NCI-H146 (cell line): ENCODE results near the gene POLG.

Source experiments
- DNase-seq: peaks from one replicate; lab custom pipeline; 2025; lab: John Stamatoyannopoulos, UW

POLG gene

DNA sequence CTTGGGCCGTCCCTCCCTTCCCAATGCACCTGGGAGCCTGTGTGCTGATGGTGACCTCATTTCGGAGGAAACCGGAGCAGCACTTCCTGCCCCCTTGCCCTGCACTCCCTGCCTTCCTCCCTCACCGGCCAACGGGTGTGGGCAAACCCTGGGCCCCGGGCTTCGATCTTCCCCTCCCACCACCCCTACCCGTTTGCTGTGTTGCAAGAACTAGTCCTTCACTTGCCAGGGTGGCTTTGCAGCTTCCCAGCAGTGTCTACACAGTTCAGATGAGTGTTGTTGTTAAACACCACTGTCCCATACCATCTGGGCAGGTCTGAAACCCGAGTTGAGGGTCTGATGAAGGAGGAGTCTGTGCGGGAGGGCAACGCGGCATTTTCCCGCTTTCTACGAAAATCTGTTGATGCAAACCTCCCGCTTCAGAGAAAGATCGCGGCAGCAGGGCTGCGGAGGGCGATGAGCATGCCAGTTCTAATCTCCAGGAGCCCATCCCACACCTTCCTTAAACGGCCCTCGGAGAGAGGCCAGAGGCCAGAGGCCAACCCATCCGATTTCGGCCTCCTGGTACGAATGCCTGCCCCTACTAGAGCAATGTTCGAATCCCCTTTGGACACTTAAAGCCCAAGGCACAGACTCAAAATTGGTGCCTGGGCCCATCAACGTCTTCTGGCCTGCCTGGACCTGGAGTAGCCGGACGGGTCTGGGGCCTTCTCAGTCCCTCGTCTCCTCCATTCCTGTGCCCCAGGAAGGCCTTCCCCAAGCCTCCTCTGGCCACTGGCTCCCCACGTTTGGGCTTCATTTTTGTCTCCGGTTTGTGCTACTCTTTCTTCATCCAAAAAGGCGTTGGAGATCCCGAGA, 35.7 kb upstream of the POLG start:
- no peak for DNase-seq

DNA sequence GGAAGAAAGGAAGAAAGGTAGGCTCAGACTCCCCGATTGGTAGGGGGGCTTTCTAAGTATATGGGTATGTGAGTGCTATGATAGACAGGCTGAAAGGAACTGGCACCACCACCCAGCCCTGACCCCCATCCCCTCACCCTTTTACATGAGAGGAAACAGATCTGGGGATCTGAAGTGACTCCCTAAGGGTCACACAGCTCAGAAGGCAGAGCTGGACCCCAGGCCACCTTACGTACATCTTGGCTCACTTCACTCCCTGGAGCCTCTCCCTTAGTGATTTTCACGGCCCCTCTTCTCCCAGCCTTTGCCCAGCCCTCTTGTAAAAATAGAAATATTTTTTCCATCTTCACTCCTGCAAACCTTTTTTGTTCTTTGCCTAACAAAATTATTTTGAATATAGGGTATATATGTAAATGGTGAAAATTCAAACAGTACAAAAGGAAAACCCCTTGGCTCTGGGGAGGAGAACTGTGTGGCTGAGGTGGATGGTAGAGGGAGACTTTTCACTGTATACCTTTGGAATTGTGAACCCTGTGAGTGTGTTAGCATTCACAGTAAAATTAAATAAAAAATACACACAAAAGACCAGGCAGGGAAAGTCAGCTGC, 34.8 kb upstream of the POLG start:
- DNase-seq = no peak

DNA sequence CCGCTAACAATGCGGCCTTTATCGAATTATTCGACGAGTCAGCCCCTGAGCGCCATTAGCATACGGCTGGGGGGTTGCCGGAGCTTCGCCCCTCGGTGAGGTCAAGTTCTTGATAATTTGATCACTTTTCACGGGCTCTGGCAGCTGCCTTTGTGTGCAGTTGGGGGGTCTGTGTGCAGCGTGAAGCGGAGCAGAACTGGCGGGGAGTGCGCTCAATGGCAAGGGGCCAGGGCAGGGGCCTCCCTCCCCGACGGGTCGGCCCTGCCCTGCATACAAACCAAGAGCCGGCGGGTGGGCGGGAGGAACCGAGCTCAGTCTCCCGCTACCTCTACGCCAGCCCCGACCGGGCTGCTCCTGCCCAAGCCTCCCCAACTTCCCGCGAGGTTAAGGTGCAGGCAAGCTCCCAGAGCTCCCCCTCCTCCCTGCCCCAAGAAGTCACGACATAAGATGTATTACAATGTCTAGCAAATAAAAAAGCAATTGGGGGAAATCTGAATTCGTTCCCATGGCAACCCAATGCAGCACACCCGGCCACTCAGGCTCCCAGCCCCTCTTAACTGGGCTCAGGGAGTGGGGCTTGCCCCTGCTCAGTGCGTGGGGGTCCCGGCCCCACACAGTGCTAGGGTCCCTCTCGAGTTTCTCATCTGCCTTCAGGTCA, 34.1 kb upstream of the POLG start:
- DNase-seq = no peak

DNA sequence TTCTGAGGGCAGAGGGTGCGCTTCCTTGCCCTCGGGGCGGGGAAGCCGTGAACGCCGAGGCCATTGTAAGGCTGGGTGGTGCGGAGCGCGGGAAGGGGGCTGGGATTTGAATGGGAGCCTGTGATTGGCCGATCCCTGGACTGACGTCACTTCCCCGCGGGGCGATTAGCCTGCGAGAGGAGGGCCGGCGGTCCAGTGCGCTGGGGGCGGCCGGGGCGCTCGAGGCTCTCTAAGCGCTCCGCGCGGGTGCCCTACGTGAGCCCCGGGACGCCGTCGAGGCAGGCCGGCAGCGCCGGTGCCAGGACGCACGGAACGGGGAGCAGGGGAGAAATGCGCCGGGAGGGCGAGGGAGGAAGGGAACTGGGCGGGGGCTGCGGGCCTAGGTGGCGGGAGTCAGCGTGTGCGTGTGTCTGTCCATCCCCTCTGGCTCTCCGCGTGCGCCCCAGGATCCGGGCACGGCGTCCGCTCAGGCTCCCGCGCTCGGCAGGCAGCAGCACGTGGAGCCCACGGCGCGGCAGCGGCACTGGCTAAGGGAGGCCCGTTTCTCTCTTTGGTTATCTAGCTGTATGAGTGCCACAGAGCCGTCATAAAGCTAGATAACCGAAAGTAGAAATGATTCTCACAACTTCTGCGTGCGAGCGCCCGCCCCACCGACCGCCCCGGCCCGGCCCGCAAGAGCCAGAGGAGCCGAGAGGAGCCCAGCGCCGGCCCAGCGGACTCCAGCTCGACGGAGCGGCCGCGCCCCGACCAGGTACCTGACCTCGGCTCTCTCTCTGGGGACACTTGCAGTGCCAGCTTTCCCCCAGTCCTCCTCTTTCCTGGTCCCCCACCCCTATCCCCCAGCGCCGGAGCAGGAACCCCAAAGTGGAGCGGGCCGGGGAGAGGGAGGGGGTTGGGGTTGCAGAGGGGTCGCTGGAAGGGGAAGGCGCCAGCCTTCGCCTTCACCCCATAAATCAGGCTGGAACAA, 33.1 kb upstream of the POLG start:
- peak; percentile 54 for DNase-seq

DNA sequence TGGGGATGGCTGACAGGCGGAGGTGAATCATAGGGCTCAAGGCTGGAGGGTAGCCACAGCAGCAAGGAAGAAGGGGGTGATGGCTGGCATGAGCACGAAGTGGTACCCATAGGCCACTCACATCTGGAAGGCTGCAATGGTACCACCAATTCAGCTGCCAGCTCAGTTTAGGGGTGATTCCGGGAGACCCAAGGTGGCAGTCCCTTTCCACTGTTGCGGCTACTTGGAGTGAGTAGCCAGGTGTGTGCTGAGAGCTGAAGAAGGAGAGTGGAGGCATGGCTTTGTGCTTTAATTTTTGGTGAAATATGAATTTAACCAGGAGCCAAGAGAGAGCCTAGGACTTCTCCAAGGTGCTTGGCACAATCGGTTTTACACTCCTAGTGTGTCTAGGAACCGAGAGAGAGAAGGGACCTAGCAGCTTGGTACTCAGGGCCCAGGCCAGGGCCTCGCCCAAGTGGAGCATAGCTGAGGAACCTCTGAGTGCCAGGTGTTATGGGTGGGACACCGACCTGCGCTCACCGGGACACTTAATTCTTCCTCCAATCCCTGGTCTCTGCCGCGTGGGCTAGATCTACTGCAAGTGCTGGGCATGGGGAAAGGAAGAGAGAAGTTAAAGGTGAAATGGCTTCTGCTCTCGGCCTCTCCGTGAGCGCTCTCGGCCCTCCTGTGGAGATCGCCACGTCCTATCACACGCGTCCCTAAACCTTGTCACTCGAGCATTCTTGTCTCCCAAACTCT, 32.2 kb upstream of the POLG start:
- no peak for DNase-seq

DNA sequence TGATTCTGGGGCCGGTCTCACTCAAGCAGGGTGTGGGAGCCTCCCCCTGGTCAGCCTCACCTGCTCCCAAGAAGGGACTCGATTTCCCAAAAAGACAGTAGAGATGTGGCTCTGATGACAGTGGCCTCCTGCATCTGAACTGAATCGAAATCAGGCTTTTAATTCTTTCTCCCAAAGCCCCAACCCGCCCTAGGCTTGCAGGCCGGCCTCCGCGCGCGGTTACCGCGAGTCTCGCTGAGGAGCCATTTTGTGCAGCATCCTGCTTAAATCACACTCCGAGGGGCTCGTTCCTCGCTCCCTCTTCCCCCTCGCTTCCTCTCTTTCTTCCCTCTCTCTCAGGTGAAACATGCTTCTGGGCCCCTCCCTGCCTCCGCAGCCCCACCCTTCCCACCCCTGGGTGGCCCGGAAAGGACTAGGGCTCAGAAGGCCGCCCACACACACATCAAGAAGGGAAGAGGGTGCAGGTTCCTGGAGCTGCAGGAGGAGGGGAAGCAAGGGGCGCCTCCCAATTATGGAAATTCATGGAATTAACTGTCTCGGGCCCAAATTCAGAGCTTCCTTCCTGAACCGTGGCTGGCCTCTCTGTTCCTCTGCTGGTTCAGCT, 30.9 kb upstream of the POLG start:
- no peak for DNase-seq

DNA sequence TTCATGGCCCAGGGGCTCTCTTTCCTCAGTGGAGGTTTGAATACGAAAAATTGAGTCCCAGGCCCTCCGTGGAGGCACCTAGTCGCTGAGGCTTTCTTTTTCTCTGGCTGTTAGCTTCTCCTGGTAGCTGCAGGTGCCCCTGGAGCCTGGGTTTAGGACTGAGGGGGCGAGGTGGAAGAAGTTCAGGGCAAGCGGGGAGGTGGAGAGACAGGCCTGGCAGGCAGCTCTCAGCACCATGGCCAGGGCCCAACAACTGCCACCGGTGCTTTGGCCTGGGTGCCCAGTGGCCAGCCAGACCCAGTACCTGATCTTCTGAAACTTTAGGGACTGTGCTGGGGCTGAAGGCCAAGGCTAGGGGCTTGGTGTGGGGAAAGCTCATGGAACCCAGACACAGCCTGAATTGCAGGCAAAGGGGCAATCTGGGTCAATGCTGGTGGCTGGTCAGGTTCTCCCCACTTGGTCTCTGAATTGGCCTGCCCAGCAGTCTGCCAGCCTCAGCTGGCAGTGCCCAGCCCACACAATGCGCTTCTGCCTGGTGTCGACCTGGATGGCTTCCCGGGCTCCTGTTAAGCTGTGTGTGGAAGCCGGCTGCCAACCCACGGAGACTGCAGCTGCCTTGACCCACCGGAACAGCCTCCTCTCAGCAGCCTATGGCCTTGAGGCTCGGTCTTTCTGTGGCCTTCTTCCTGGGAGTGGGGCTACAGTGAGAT, 30.3 kb upstream of the POLG start:
- DNase-seq = no peak

DNA sequence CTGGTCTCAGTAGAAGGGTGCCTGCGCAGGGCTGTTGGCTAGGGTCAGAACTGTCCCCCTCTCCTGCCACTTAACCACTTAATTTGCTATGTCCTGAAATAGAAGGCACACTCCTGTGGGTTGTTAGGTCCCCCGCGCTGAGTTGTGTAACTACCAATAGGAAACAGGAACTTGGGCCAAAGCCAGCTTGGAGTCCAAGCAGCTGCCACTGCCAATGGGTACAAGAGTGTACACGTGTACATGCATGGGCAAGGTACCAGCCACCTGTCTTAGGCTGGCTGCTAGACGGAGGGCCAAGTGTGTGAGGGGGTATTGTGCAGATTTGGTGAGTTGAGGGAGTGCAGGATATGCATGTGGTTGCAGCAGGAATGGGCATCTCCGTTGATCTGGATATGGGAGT, 29.7 kb upstream of the POLG start:
- DNase-seq = no peak

DNA sequence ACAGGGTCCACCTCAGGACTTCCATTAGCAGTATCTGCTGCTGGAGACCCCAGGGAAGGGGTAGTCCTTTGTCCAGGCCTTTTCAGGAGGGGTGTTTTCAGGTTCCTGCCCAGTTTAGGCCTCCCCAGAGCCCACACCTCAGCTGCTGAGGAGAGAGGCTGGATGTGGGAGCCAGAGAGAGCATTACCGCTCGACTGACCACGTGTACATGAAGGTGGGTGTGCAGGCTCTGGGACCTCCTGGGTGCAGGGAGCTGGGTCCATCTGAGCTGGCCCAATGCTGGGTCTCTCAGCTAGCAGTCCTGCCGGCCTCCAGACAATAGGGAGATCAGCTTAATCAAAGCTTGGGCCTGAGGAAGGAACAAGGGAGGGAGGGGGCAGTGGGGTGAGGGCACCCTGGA, 29.1 kb upstream of the POLG start:
- no peak for DNase-seq

DNA sequence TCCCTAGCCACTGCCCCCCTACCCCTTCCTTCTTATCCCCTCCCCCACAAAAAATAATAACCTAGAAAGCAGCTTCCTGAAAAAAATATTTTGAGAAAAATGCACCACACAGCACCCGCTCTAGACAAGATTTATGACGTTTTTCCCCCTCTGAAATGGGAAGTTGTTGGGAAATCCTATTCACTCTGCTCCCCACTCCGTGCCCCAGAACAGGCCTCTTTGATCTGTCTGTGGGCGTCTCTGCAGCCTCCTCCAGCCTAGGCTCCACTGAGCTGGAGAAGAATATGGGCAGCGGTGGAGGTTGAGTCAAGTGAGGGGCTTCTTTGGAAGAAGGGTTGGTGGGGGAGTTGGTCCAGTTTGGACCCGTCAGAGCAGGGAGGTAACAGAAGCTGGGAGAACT, 28.5 kb upstream of the POLG start:
- DNase-seq = no peak

DNA sequence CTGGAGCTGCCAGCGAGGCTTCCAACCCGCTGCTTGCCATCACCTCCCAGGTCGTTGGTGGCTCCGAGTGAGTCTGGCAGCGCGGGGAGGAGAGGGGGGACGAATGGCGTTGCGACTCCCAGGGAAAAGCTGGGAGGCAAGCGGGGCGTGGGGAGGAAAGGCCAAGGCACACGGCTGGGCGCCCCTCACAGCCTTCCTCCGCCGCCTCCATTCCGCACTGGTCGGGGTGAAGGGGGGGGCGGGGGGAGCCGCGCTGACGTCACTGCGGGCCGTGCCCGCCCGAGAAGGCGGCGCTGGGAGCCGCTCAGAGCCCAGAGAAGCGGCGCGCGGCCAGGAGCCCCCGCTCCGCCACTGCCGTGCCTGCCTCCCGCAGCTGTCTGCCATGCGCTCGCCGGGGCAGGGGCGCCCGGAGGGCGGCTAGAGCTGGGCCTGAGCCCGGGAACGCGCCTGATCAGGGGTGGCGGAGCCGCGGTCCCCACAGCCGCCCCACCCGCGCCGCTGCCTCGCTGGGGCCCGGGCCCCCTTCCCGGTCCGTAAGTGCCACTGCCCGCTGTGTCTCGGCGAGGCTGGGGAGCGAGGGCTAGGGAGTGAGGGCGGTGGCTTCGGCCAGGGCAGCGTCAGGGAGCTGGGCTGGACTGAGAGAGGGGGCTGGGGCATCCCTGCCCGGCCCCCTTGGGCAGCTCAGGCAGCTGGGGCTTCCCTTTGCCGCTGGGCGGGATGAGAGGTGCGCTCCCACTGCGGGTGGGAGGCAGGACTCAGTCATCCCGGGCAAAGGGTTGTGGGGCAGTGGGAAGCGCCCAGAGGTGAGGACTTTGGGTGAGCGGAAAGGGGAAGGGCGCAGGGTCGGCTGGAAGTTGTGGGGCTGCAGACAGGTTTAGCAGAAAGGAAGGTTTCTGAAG, 27.8 kb upstream of the POLG start:
- DNase-seq = peak; percentile 53

DNA sequence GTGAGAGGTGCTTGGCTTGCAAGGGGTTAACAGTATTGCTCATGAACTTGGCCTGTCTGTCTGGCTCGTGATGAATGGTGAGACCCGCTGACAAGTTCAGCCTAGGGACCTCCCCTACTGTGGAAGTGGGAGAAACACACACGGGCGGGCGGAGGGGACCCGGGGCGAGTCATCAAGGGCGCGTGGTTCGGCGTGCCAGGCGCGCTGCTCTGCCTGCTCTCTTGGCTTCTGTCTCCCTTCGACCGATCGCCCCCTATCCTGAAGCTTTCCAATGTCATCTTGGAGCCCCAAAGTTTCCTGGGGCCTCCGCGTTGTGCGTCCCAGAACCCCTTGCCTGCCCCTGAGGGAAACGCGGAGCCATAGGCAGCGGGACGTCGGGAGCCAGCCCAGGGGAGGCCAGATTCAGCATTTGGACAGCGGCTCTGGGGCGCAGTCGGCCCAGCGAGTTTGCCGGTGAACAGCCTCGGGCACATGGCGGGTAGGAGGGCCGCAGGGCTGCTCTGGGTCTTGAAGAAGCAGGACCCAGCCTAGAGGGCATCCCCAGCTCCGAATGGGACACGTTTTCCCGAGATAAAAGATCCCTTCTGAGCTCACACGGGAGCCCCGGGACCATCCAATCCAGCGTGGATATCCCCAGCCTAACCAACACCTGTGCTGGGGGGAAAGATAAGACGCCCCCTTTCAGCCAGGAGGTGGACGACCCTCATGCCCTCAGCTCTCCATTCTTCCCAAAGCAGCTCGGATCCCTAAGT, 27.0 kb upstream of the POLG start:
- DNase-seq = peak; percentile 25

DNA sequence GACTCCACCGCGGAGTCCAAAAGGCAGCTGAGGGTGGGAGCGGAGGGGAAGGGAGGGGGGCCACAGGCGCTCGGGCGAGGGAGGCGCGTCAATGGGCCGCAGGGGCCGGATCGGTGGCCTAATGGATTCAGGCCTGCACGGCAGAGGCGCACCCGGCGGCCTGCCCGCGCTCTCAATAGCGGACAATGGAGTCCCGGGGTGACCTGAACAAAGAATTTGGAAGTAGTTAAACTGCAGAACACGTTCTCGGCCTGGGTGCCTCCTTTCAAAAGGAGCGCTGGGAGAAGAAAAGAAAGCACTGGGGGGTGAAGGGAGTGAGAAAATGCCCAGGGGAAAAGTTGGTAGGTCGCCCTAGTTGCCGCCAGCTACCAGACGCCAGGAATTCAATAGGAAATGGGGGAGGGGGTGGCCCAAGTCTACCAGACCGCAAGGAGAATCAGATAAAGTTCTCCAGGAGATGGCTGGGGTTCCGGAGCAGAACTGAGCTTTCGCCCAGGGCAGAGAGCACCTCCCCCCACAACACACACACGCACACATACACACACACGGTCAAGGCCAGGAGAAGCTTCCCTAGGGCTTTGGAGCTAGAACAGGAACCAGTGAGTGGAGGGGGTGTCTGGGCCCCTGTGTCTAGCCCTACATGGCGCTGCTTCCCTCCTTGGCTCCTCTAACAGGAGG, 25.8 kb upstream of the POLG start:
- DNase-seq = no peak

DNA sequence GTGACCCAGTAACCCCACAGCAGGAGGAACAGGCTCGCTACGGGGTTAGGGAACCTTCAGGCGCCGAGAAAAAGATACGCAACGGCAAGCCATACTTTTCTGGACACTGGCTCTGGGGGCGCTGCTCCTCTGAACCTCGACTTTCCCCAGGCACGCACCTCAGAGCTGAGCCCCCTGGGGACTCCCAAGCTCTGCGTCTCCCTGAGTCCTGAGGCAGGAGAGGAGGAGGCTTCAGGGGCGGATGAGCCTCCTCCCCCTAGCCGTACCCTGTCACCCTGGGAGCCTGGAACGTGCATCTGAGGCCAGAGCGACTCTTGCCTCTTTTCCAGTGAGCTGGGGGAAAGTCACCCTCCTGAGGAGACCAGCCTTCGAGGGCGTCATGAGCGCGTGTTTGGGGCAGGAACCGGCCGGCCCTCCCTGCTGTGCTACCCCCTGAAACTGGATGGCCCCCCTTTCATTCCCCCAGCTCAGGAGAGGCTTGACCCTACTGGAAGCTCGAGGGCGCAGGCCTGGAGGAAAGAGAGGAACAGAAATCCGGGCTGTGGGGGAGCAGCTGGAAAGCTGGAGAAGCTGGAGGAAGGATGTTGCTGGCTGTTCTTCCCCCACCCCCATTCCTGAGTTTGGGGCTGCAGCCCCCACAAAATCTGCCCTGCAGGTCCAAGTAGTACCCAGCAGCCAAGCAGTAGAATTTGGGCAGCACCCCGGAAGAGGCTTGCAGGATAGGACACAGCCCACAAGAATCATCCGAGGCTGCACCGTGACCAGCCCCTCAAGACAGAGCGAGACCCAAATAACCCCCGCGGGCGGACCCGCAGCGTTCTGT, 25.1 kb upstream of the POLG start:
- DNase-seq = no peak

DNA sequence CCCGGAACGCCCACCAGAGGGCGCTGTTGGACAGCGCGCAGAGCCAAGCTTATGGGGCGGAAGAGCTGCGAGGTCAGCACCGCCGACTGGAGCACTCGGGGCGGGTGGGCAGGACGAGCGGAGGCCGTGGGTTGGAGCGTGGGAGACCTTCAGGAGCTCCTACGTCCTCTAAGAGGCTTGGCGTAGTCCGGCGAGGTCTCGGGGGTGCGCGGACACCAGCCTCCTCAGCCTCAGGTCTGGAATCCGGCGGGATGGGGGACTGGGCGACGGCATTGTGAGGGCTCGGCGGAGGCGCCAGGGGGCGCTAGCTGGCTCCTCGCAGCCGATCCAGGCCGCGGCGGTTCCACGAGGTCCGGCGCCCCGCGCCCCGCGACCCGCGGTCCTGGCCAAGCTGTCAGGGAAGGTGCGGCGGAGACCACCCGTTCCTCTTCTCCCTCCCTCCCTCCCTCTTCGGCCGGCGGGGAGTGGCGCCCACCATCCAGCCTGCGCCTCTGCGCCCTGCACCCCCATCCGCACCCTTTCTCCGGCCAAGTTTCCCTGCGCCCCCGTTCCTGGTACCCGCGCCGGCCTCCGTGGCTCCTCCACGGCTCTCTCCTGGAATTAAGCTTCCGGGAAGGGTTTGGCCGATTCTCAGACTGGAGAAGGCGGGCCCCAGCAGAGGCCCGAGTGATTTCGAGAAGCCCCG, 24.3 kb upstream of the POLG start:
- DNase-seq = peak; percentile 67

DNA sequence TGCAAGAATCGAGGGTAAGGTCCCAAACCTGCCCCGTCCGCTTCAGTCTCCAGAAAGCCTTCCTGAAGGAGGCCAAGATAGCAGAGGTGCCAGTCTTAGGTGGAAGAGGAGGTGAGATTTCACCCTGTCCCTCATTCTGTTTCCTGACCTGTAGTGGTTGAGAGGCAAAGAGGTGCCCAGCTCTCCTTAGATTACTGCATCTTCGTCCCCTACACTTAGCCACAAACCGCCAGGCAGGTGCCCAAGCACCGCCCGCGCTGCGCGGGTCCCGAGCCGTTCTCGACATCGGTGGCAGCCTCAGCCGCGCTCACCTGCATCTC, 23.8 kb upstream of the POLG start:
- no peak for DNase-seq
